Activated B cell treated with CpG ODN at 0.5 μM for 24 hours (primary cell): ENCODE results near the gene KRTAP10-11. TPM values are rescaled to one million over a fixed set of nuclear protein-coding genes. Genes with fewer than 3 reads are reported as not detected.
"Not testable (repeated sequence)": the region's sequence is repeated elsewhere in the genome, so short reads cannot be mapped to it uniquely, and the experiment has no call there.

Experiments
- ATAC-seq: fragments of 200-7000 bp; cut with Tn5 transposase; one replicate; pipeline ENCODE4 v1.10.0; 2021; ENCODE audit warnings: low read depth, mild to moderate bottlenecking, moderate library complexity
- CTCF ChIA-PET: fragments of 350-600 bp; sonication (Branson Sonifier 250); formaldehyde crosslinking; loops from one replicate; lab custom pipeline; 2021; ENCODE audit warnings: antibody characterized with exemption; lab: Charles Lee
- POLR2A ChIA-PET: fragments of 350-600 bp; sonication (Branson Sonifier 250); formaldehyde crosslinking; loops from one replicate; lab custom pipeline; 2021; ENCODE audit warnings: antibody characterized with exemption; lab: Charles Lee
- DNase-seq: peaks from one replicate; pipeline ENCODE4 v3.0.0; 2022
- H3K27ac Mint-ChIP-seq: one replicate; pipeline ENCODE4 v1.8.0; 2020; ENCODE audit warnings: mixed read lengths
- H3K27me3 Mint-ChIP-seq: one replicate; pipeline ENCODE4 v1.8.0; 2021; ENCODE audit warnings: mixed read lengths
- H3K36me3 Mint-ChIP-seq: one replicate; pipeline ENCODE4 v1.8.0; 2021; ENCODE audit warnings: low read depth, mixed read lengths
- H3K4me1 Mint-ChIP-seq: one replicate; pipeline ENCODE4 v1.8.0; 2021; ENCODE audit warnings: mixed read lengths
- H3K4me3 Mint-ChIP-seq: one replicate; pipeline ENCODE4 v1.8.0; 2020; ENCODE audit warnings: mild to moderate bottlenecking, mixed read lengths
- H3K9me3 Mint-ChIP-seq: one replicate; pipeline ENCODE4 v1.8.0; 2020; ENCODE audit warnings: mixed read lengths
- intact Hi-C: fragments of 100-400 bp; cut with micrococcal nuclease; formaldehyde crosslinking; loops from one replicate; pipeline ENCODE4 v1.15.1; 2024
- total RNA-seq: library from RNA; stranded (reverse); gene quantifications from 2 replicates; pipeline ENCODE4 v1.2.3, GENCODE V29; 2022
- TF ChIP-seq, protein P1 (sequence below): fragments of 200-600 bp; IDR thresholded peaks from one replicate; pipeline ENCODE4 v1.8.0; 2022; ENCODE audit warnings: antibody characterized with exemption, mild to moderate bottlenecking

The KRTAP10-11 gene
- total RNA-seq, 1 donor from 2014 or later, result not detected

DNA sequence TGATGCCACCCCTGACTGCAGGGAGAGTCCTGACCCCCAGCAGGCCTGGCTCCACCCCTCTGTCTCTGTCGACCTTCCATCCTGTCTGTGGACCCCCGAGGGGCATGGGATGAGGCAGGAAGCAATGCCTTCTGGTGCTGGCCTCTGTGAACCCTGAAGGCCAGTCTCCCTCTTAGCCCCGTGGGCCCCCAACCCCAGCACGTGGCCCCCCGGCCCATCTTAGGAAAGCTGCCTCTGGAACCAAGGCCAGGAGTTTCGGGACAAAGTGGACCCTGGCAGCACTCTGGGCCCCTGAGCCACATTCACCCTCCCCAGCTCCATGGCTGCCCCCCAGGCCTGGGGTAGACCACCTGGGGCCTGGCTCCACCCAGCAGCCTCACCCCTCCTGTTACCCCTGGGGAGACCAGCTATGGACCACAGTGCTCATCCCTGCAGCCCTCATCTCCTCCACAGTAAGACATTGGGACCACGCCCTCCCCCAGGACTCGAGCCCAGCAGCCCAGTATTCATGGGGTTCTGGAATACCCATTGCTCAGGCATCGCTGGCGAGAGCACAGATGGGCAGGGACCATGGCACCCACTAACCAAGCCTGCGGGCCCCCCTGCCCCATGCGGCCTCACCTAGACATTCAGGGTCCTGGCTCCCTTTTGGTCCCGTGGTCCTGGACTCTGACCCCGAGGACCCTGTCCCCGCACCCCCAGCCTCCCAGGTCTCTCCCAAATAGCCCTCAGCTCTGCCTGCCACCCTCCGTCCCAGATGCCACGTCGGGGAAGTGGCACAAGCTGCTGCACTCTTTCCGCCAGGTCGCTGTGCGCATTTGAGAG lies 7.5 kb upstream of the KRTAP10-11 start:
- DNase-seq, POLR2A ChIA-PET, H3K4me1 Mint-ChIP-seq, H3K4me3 Mint-ChIP-seq, H3K27ac Mint-ChIP-seq, CTCF ChIA-PET, intact Hi-C loops, H3K36me3 Mint-ChIP-seq, ATAC-seq: not testable (repeated sequence)
- peaks cover 17% of the 10 kb centered on the region for H3K27me3 Mint-ChIP-seq
- H3K9me3 Mint-ChIP-seq, result peaks cover 19% of the 10 kb centered on the region

DNA sequence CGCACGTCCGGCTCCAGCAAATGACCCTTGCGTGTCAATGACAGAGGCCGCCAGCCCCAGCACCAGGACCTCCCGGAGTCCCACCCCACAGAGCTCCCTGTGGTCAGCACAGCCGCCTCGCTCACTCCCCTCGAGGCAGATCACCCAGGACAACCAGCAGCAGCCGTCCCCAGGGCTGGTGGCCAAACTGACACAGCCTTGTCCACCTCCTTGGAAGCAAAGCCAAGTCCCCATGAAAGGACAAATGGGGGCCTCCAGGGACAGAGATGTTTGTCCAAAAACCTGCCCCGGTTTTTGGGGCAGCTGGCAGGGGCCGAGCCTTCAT lies 6.9 kb upstream of the KRTAP10-11 start:
- intact Hi-C loops, result no loop called here
- H3K9me3 Mint-ChIP-seq, result peaks cover 24% of the 10 kb centered on the region
- ChIA-PET POLR2A (no interaction called here), CTCF (no interaction called here)
- ATAC-seq (no peak), DNase-seq (no peak)
- H3K4me3 Mint-ChIP-seq, result no peak overlapping the region
- H3K27me3 Mint-ChIP-seq, result peaks cover 17% of the 10 kb centered on the region
- no peaks in the 10 kb centered on the region for H3K4me1 Mint-ChIP-seq
- H3K27ac Mint-ChIP-seq, result no peak overlapping the region
- TF ChIP-seq, protein P1, sequence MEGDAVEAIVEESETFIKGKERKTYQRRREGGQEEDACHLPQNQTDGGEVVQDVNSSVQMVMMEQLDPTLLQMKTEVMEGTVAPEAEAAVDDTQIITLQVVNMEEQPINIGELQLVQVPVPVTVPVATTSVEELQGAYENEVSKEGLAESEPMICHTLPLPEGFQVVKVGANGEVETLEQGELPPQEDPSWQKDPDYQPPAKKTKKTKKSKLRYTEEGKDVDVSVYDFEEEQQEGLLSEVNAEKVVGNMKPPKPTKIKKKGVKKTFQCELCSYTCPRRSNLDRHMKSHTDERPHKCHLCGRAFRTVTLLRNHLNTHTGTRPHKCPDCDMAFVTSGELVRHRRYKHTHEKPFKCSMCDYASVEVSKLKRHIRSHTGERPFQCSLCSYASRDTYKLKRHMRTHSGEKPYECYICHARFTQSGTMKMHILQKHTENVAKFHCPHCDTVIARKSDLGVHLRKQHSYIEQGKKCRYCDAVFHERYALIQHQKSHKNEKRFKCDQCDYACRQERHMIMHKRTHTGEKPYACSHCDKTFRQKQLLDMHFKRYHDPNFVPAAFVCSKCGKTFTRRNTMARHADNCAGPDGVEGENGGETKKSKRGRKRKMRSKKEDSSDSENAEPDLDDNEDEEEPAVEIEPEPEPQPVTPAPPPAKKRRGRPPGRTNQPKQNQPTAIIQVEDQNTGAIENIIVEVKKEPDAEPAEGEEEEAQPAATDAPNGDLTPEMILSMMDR, result no peak
- H3K36me3 Mint-ChIP-seq, result peaks cover 2% of the 10 kb centered on the region

DNA sequence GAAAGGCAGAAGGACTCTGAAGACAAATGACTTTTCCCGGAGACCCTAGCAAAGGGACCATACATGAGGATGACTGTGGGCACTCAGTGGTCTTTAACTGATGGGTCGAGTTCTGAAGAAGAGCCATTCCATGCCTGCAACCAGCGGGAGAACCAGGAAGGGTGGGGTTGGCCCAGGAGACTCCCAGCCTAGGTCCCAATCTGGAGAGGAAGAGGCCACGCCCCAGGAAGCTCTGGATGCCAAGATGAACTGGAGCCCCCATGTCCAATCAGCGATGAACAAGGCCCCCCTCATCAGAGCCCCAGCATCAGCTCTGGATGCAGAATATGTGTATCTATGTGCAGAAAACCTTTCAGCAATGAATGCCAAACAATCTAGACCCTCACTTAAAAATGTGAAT lies 5.5 kb upstream of the KRTAP10-11 start:
- intact Hi-C loops, result no loop called here
- Mint-ChIP-seq H3K9me3 (peaks cover 31% of the 10 kb centered on the region), H3K4me3 (no peak overlapping the region), H3K36me3 (peaks cover 2% of the 10 kb centered on the region), H3K27me3 (peaks cover 13% of the 10 kb centered on the region), H3K27ac (no peak overlapping the region), H3K4me1 (no peaks in the 10 kb centered on the region)
- DNase-seq (no peak), ATAC-seq (no peak)
- TF ChIP-seq, protein P1, result no peak
- CTCF ChIA-PET, result no interaction called here
- POLR2A ChIA-PET, result no interaction called here

DNA sequence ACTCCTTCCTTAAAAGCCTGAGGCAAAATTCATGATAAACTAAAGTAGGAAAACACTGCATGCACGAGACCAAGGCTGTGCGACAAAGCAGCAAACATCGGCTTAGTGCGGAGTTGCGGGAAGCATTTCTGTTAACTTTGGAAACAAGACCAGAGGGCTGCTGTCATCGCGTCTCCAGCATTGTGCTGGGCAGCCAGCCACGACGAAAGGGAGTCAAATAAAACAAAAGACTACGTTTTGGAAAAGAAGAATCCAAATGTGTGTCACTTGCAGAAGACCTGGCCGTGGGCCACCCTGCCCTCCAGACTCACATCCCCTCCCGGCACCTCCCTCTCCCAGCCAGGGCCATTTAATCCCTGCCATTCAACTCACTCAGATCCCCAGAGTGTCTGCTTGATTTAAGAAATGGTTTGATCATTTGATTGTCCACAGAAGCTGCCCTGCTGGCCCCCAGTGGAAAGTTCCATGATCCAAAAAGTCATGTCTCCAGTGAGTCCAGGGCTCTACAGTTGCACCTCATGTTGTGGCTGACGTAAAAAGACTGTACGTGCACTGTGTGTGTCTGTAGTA lies 2.4 kb upstream of the KRTAP10-11 start:
- Mint-ChIP-seq H3K4me3 (no peak overlapping the region), H3K4me1 (no peaks in the 10 kb centered on the region), H3K36me3 (peaks cover 2% of the 10 kb centered on the region), H3K27ac (no peak overlapping the region), H3K27me3 (peaks cover 16% of the 10 kb centered on the region), H3K9me3 (peaks cover 31% of the 10 kb centered on the region)
- DNase-seq (no peak), ATAC-seq (no peak)
- ChIA-PET POLR2A (no interaction called here), CTCF (no interaction called here)
- TF ChIP-seq, protein P1, result no peak
- intact Hi-C loops, result no loop called here

DNA sequence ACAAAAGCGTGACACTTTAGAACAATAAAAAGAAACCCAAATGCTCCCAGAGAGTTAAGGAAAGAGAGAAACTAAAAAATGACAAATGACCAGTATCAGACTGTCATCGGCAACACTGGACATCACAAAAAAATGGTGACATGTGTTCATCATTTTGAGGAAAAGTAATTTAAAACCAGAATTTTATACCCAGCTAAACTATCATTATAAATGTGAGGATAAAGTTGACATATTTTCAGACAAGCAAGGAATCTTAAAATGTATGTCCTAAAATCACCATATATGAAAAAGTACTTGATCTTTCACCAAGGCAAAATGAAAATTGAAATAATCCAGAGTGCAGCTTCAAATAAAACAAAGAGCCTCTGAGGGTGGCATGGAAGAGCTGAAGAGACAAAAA lies 1.3 kb upstream of the KRTAP10-11 start:
- CTCF ChIA-PET, result no interaction called here
- Mint-ChIP-seq H3K4me1 (no peaks in the 10 kb centered on the region), H3K36me3 (peaks cover 2% of the 10 kb centered on the region), H3K27ac (no peak overlapping the region), H3K9me3 (peaks cover 29% of the 10 kb centered on the region), H3K4me3 (no peak overlapping the region), H3K27me3 (peaks cover 14% of the 10 kb centered on the region)
- POLR2A ChIA-PET, result no interaction called here
- intact Hi-C loops, result no loop called here
- DNase-seq (no peak), ATAC-seq (no peak)
- TF ChIP-seq, protein P1, result no peak
